HG03097 (cell line): ENCODE measurements around the gene KLHDC1.
"Not testable (repeated sequence)": the region's sequence is repeated elsewhere in the genome, so short reads cannot be mapped to it uniquely, and the experiment has no call there.

Source experiments
- ATAC-seq: cut with Tn5 transposase; IDR thresholded peaks from one replicate; pipeline ENCODE4 v1.9.1; 2021; ENCODE audit not compliant: unreplicated experiment, low FRiP score

Gene KLHDC1

GRCh38 chr14:49781040-49781439, 88.1 kb downstream of the KLHDC1 start:
- ATAC-seq: not testable (repeated sequence)

GRCh38 chr14:49783394-49784014, 90.6 kb downstream of the KLHDC1 start:
- ATAC-seq: no peak

- ATAC-seq: no peak
These were observed 93.4 kb downstream of the KLHDC1 start for GRCh38 chr14:49786315-49786714.

- no peak for ATAC-seq
These were observed 99.7 kb downstream of the KLHDC1 start for GRCh38 chr14:49792618-49793017.

- ATAC-seq: no peak
These were observed 103.1 kb downstream of the KLHDC1 start for GRCh38 chr14:49796025-49796424.
